22Rv1 (cell line): Measurements from ENCODE around the gene FN3K.

ENCODE experiments used
- CTCF ChIP-seq: fragments of 450-650 bp; IDR thresholded peaks from 2 replicates; pipeline ENCODE4 v1.5.1; 2017; ENCODE audit warnings: mild to moderate bottlenecking
- ZFX ChIP-seq: fragments of 450-650 bp; IDR thresholded peaks from 2 replicates; pipeline ENCODE4 v1.6.1; 2017; ENCODE audit warnings: antibody characterized with exemption, borderline replicate concordance

GRCh38 chr17:82786427-82786826, 51.0 kb downstream of the FN3K start:
- TF ChIP-seq CTCF (no peak), ZFX (no peak)
